ENCODE data around the gene KCTD21.

Gene KCTD21

DNA sequence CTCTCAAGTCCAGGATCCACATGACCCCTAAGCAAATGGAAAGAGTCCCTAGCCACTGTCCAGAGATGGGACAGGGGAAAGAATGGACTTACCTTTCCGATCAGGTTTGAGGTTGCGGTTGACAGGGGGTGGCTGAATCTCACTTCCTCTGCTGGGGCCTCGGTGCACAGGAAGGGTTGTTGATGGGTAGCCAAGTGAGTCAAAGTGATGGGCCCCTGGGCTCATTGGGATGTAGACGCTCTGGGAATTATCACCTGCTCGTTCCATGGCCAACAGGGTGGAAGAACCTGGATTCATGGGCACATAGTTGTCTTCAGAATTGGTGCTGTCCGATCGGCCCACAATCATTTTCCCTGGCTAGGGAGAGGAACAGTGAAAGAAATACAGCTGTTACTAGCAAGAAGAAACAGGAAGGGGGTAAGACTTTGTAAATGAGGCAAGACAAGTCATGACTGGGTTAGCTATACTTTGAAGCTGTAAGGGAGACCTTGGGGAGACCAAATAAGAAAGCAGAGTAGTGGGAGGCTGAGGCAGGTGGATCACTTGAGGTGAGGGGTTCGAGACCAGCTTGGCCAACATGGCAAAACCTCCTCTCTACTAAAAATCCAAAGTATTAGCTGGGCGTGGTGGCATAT is 35.0 kb upstream of the KCTD21 start:
- TF ChIP-seq GATA2 (IDR thresholded peaks at IDR 0.05; ENCODE audit: low read depth, low read length) (no peak), GATA3 (IDR thresholded peaks at IDR 0.05; ENCODE audit: low read depth, low read length) (no peak)

- TF ChIP-seq GATA2 (IDR thresholded peaks at IDR 0.05; ENCODE audit: low read depth, low read length): 0 out of 2 replicates have a peak, but pooled peaks have one; percentile 34
- no peak for TF ChIP-seq GATA3 (IDR thresholded peaks at IDR 0.05; ENCODE audit: low read depth, low read length)
Observed at GRCh38 chr11:78221396-78222315, 33.2 kb upstream of the KCTD21 start.

DNA sequence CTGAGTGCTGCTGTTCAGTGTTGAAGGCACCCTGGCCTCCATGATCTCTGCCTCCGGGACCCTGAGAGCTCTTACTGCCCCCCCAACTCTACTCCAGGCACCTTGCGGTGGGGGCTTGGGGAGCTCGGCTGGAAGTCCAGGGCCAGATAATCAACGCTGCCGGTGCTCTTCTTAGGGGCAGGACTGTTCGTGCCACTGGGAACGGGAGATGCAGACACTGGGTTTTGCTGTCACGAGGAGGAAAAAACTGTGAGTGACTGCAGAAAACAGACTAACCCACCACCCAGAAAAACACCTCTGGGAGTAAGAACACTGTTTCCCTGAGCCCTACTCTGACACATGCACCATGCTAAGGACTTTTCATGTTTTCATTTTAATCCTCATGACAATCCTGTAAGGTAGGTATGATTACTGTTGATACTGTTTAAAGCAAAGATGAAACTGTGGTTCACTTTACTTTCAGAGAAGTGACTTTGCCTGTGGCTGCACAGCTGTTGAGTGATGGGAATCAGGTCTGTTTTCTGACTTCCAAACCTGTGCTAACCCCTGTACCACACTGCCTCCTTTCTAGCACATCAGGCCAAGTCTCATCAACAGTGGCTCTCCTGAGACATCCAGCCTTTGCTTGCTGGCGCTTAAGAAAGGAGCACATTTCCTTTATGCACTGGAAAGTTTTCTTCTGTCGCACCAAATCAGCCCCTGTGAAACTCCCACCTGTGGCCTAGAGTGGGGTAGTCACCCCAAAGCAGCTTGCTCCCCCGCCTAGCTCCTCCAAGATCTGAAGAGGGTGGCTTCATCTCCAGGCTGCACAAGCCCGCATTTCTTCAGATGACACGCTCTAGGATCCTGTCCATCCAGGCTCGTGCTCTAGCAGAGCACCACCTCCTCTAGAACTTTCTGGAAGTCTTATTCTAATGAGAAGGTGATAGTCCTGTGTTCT is 32.1 kb upstream of the KCTD21 start:
- TF ChIP-seq GATA3 (IDR thresholded peaks at IDR 0.05; ENCODE audit: low read depth, low read length): no peak
- no peak for TF ChIP-seq GATA2 (IDR thresholded peaks at IDR 0.05; ENCODE audit: low read depth, low read length)

GRCh38 chr11:78219493-78220217 is 31.2 kb upstream of the KCTD21 start:
- no peak for TF ChIP-seq GATA3 (IDR thresholded peaks at IDR 0.05; ENCODE audit: low read depth, low read length)
- no peak for TF ChIP-seq GATA2 (IDR thresholded peaks at IDR 0.05; ENCODE audit: low read depth, low read length)

GRCh38 chr11:78218707-78219492 is 30.5 kb upstream of the KCTD21 start:
- TF ChIP-seq GATA2 (IDR thresholded peaks at IDR 0.05; ENCODE audit: low read depth, low read length) (no peak), GATA3 (IDR thresholded peaks at IDR 0.05; ENCODE audit: low read depth, low read length) (no peak)

DNA sequence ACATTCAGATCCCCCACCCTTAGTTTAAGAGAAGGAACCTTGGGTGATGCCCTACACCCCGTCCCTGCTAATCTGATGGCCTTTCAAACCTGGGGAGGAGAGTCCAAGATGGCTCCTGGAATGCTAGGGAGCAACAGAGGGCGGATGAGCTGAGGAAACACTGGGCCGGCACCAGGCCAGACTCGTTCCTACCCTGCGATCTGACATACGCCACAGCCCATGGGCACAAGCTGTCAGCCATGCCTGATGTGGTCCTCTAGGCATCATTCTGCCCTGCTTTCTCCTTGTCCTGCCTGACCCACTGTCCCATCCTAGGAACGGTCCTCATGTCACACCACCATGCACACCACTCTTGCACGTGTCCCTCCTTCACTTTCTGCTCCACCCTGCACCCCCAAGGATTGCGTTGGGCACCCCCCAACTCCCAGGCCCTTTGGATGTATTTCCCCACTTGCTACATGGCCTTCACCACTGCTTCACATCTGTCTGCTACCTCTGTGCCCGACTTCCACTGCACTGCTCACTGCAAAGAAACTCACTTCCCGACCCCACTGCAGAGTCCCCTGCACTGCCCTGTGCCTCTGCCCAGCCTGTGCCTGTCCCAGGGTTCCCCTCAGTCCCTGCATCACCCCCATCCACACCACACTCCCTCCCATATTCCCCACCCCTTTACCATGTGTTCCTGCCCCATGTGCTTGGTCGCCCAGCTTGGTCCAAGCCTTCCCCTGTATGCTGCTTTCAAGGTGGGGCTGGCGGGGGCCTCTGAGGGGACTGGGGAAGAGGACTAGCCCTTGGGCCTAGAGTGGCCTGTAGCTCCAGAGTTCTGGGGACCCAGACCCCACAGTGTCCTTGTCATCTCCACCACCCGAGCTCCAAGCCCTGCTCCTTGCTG is 29.5 kb upstream of the KCTD21 start:
- TF ChIP-seq GATA3 (IDR thresholded peaks at IDR 0.05; ENCODE audit: low read depth, low read length) (no peak), GATA2 (IDR thresholded peaks at IDR 0.05; ENCODE audit: low read depth, low read length) (no peak)

- TF ChIP-seq GATA2 (IDR thresholded peaks at IDR 0.05; ENCODE audit: low read depth, low read length) (no peak), GATA3 (IDR thresholded peaks at IDR 0.05; ENCODE audit: low read depth, low read length) (no peak)
Observed at GRCh38 chr11:78216571-78217287, 28.3 kb upstream of the KCTD21 start.

GRCh38 chr11:78216021-78216420 is 27.6 kb upstream of the KCTD21 start:
- TF ChIP-seq GATA3 (IDR thresholded peaks at IDR 0.05; ENCODE audit: low read depth, low read length): no peak
- no peak for TF ChIP-seq GATA2 (IDR thresholded peaks at IDR 0.05; ENCODE audit: low read depth, low read length)

DNA sequence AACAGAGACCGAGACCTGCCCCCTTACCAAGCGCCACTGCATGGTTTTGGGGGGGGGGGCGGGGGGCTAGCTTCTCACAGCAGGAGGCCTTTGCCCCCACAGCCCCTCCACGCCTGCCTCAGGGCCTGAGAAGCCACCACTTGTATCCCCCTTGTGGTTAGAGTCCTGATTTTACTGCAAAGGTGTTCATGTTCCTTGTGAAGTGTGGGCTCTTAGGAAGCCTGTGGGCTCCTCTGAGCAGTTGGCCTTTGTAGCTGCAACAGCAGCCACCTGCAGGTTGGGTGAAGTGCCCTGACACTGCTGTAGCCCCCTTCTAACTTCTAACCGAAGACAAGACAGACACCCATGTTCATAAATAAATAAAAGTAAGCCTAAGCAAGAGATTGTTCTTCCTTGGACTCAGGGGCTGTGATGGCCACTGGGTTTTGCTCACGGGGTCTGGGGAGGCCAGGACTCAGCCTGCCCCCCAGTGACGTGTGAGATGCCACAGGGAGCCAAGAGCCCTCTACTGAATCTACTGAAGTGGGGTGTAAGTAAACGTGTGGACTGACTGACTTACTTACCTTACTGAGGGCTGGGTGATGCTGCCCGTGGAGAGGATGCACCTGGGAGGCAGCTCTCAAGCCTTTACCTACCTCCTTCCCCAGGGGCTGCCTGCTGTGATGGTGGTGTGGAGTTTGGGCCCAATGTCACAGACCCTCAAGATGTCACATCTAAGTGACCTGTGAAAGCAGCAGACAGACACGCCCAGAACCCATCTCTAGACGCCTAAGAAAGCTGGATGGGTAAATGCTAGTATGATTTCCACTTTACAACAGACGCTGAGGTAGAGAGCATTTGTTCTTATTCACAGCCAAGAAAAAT is 26.1 kb upstream of the KCTD21 start:
- no peak for TF ChIP-seq GATA3 (IDR thresholded peaks at IDR 0.05; ENCODE audit: low read depth, low read length)
- no peak for TF ChIP-seq GATA2 (IDR thresholded peaks at IDR 0.05; ENCODE audit: low read depth, low read length)
